Type B pancreatic cell (in vitro differentiated cells): ENCODE results near the gene TMEM63A. TPM values are rescaled to one million over a fixed set of nuclear protein-coding genes. Genes with fewer than 3 reads are reported as not detected.

ENCODE experiments used
- DNase-seq: peaks from one replicate; pipeline ENCODE4 v3.0.0; 2021; ENCODE audit warnings: mixed read lengths; ENCODE audit not compliant: unreplicated experiment; ENCODE audit errors: extremely low spot score
- H3K27ac Mint-ChIP-seq: 2 replicates; pipeline ENCODE4 v1.8.0; 2021; ENCODE audit warnings: mild to moderate bottlenecking, mixed read lengths
- H3K27me3 Mint-ChIP-seq: 2 replicates; pipeline ENCODE4 v1.8.0; 2021; ENCODE audit warnings: mixed read lengths
- H3K36me3 Mint-ChIP-seq: 2 replicates; pipeline ENCODE4 v1.8.0; 2021; ENCODE audit warnings: mixed read lengths
- H3K4me1 Mint-ChIP-seq: one replicate; pipeline ENCODE4 v1.8.0; 2021; ENCODE audit warnings: mixed read lengths; ENCODE audit not compliant: unreplicated experiment
- H3K4me3 Mint-ChIP-seq: 2 replicates; pipeline ENCODE4 v1.8.0; 2021; ENCODE audit warnings: mild to moderate bottlenecking, mixed read lengths
- H3K9me3 Mint-ChIP-seq: 2 replicates; pipeline ENCODE4 v1.8.0; 2021; ENCODE audit warnings: mixed read lengths
- total RNA-seq: library from RNA; stranded (reverse); gene quantifications from 2 replicates; pipeline ENCODE4 v1.2.1, GENCODE V29; 2021; ENCODE audit warnings: low replicate concordance
- TF ChIP-seq, protein P1 (sequence below): fragments of 200-600 bp; sonication (generic); conservative IDR thresholded peaks from 2 replicates; pipeline ENCODE4 v1.5.0; 2021; ENCODE audit warnings: antibody characterized with exemption, mild to moderate bottlenecking

The TMEM63A gene
- total RNA-seq, 1 donor from 2014 or later, result 63.3 TPM

DNA sequence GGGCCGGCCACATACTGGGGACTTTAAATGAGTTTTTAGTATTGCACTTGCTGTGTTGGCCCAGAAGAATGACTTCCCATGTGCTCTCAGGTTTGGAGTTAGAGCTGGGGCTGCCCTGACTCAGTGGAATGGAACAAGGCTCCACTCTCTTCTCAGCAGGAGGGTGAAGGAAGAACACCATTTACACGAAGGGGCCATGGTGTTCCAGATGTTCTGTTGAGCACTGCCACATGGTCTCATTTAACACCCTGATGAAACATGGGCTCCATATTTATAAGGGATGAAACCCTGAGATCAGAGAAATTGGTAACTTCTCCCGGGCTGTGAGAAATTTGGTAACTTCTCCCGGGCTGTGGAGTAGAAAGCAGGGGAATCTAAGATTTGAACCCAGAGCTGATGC is 36.1 kb upstream of the TMEM63A start:
- Mint-ChIP-seq H3K4me1 (peaks cover 21% of the 10 kb centered on the region), H3K27me3 (no peaks in the 10 kb centered on the region), H3K9me3 (no peaks in the 10 kb centered on the region), H3K4me3 (no peak overlapping the region), H3K27ac (no peak overlapping the region), H3K36me3 (peaks cover 15% of the 10 kb centered on the region)
- TF ChIP-seq, protein P1, sequence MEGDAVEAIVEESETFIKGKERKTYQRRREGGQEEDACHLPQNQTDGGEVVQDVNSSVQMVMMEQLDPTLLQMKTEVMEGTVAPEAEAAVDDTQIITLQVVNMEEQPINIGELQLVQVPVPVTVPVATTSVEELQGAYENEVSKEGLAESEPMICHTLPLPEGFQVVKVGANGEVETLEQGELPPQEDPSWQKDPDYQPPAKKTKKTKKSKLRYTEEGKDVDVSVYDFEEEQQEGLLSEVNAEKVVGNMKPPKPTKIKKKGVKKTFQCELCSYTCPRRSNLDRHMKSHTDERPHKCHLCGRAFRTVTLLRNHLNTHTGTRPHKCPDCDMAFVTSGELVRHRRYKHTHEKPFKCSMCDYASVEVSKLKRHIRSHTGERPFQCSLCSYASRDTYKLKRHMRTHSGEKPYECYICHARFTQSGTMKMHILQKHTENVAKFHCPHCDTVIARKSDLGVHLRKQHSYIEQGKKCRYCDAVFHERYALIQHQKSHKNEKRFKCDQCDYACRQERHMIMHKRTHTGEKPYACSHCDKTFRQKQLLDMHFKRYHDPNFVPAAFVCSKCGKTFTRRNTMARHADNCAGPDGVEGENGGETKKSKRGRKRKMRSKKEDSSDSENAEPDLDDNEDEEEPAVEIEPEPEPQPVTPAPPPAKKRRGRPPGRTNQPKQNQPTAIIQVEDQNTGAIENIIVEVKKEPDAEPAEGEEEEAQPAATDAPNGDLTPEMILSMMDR, result no peak
- DNase-seq, result no peak

DNA sequence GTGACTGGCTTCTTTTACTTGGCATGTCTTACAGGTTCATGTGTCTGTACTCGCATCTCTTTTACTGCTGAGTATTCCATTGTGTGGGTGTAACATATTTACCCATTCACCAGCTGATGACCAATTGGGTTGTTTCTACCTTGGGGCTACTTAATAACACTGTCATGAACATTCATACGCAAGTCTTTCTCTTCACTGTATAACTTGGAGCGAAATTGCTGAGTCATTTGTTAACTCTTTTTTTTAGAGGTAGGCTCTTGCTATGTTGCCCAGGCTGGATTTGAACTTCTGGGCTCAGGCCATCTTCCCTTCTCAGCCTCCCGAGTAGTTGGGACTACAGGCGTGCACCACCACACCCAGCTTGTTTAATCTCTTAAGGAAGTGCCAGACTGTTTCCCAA is 35.4 kb upstream of the TMEM63A start:
- TF ChIP-seq, protein P1, result no peak
- H3K27me3 Mint-ChIP-seq, result no peaks in the 10 kb centered on the region
- H3K4me3 Mint-ChIP-seq, result no peak overlapping the region
- H3K27ac Mint-ChIP-seq, result no peak overlapping the region
- DNase-seq, result no peak
- H3K4me1 Mint-ChIP-seq, result peaks cover 17% of the 10 kb centered on the region
- no peaks in the 10 kb centered on the region for H3K9me3 Mint-ChIP-seq
- peaks cover 17% of the 10 kb centered on the region for H3K36me3 Mint-ChIP-seq

DNA sequence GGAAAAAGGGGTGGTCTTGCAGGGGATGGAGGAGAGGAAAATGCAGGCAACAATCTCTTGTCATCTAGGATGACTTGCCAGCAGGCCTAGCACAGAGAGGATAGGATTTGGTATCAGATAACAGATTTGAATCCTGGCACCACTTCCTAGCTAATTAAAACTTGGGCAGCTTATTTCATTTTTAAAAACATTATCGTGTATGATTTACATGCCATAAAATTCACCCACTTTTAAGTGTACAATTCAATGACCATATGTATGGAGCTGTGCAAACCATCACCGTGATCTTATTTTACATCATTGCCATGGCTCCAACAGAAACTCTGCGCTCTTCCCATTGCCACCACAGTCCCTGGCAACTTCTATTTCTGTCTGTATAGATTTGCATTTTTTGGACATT is 34.9 kb upstream of the TMEM63A start:
- no peak for DNase-seq
- no peaks in the 10 kb centered on the region for H3K27me3 Mint-ChIP-seq
- TF ChIP-seq, protein P1, result no peak
- H3K4me1 Mint-ChIP-seq, result peaks cover 16% of the 10 kb centered on the region
- no peak overlapping the region for H3K4me3 Mint-ChIP-seq
- H3K9me3 Mint-ChIP-seq, result no peaks in the 10 kb centered on the region
- H3K36me3 Mint-ChIP-seq, result peaks cover 19% of the 10 kb centered on the region
- no peak overlapping the region for H3K27ac Mint-ChIP-seq

DNA sequence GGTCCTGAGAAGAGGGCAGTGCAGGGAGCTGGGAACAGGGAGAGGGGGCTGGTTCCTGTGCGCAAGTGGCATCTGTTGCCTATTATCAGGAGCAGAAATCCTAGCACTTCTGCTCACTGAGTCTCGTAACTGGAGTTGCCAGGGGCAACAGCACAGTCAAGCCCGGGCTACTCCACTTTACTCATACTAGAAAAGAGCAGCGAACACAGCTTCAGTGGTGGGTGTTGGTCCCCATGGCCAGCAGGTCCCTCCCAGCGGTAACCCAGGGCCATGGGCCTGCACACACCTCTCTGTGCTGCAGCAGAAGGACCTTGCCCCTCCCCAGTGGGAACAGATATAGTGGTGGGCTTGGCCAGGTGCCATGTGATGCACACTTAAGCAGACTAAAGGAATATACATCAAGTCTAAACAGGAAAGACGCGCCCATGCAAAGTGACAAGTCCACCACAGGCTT is 33.4 kb upstream of the TMEM63A start:
- Mint-ChIP-seq H3K4me1 (peaks cover 17% of the 10 kb centered on the region), H3K27ac (peak overlapping the region; percentile 22), H3K9me3 (no peaks in the 10 kb centered on the region), H3K4me3 (no peak overlapping the region), H3K27me3 (peaks cover 3% of the 10 kb centered on the region), H3K36me3 (peaks cover 19% of the 10 kb centered on the region)
- no peak for DNase-seq
- TF ChIP-seq, protein P1, result no peak

DNA sequence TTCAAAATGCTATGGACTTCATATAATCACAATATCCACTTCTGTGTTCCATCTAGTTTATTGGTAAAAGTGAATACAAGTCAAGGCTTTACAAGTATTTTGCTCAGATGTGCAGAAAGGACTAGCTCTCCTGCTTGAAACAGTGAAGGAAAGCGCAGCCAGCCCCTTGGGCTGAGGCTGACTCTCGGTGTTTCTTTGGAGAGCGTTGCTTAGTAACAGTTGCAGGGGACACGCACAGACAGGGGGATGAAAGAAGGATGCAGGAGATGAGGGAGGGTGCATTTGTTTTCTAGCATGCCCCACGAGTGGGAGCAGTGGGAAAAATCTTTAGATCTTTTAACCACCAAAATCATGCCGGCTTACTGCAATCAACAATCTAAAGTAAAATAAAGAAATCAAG is 32.8 kb upstream of the TMEM63A start:
- no peak for DNase-seq
- Mint-ChIP-seq H3K36me3 (peaks cover 19% of the 10 kb centered on the region), H3K4me1 (peaks cover 21% of the 10 kb centered on the region), H3K4me3 (no peak overlapping the region), H3K27ac (peak overlapping the region; percentile 22), H3K9me3 (no peaks in the 10 kb centered on the region), H3K27me3 (peaks cover 3% of the 10 kb centered on the region)
- TF ChIP-seq, protein P1, result no peak

DNA sequence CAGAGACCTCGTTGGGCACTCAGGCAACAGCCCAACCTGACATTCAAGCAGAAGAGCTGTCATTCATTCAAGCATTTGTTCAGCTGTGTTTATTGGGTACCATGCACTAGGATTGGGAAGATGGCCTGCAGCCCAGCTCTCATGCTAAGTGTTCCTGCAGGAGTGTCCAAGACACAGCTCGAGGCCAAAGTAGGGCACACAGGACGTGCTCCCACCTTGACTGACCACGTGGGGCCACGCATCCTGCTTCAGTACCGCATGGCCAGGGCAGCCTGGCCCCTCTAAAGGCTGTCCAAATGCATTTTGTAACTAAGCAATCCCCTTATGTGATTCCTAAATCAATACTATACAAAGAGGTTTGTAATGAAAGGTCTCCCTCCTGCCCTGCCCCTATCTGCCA is 32.2 kb upstream of the TMEM63A start:
- no peak for DNase-seq
- no peak overlapping the region for H3K27ac Mint-ChIP-seq
- H3K36me3 Mint-ChIP-seq, result peaks cover 19% of the 10 kb centered on the region
- no peak overlapping the region for H3K4me3 Mint-ChIP-seq
- peaks cover 3% of the 10 kb centered on the region for H3K27me3 Mint-ChIP-seq
- no peaks in the 10 kb centered on the region for H3K9me3 Mint-ChIP-seq
- peaks cover 21% of the 10 kb centered on the region for H3K4me1 Mint-ChIP-seq
- TF ChIP-seq, protein P1, result no peak
